Stimulated activated CD4-positive, alpha-beta T cell treated with anti-CD3 and anti-CD28 coated beads, TNF-alpha, amount 100 ng/mL, for 4 hours (primary cell): ENCODE measurements around the gene LMNTD2.

Source experiments
- DNase-seq, 3 experiments: peaks; one replicate each; pipeline ENCODE4 v3.0.0-alpha.2; 2020; ENCODE audit warnings: low read depth in 3 of 3

The LMNTD2 gene

DNA sequence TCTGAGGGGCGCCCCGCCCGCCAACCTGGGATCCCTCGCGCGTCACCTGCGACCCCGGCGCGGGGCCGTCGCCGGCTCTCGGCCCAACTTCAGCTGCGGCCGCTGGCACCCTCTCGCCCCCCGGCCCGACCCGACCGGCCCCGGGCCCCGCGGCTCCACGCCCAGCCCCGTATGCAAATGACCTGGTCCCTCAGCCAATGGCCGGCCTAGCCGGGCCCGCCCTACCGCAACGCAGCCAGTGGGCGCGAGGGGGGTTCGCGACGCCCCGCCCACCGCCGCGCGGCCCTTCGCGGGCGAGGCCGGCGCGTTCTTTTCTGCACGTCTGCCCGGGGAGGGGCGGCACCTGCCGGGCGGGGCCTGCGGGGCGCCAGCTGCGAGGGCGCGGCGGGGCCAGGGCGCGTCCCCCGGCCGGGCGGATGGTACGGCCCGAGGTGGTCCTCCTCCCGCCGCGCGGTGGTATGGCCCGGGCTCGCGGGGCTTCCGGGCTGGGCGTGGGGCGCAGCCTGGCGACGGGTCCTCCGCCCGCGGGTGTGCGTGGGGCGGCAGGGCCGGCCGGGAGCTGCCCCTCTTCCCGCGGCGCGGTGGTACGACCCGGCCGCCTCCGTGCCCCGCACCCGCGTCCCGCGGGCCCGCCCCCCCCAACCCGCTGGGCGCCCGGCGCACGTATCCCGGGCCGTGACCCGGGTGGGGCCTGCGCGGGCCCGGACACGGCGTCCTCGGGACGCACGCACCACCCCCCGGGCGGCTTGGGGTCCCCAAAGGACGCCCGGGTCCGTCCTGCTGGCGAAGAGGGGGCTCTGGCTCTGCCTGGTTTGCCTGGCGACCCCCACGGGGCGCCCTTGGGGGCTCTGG is 8.0 kb upstream of the LMNTD2 start:
- DNase-seq, result peak; percentile 82 to 83 (median 83)

DNA sequence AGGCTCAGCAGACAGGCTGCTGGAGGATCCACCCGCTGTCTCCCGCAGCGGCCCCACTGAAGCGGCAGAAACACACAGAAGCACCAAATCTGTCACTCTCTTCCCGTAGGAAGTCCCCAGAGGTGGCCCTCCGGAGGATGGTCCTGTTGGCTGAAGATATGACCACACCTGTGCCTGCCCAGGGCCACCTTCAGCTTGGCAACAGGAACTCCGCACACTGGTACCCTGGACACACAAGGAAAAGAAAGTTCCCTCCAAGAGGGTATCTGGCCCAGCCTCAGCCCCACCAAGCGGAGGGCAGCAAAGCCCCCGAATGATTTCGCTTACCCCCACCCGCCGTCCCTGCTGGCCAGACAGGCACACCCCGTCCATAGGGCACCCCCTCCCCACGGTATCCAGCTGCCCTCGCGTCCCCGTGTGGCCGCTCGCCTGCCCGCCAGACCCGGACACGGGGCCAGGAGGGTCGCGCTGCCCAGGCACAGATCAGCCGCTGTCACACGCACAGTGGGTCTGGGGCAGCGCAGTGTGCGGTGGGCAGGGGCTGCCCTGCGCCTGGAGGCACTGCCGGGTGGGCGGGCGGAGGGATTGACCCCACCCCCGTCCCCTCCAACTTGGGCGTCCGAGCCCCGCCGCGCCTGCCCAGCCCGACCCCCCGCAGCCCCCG is 7.2 kb upstream of the LMNTD2 start:
- no peak for DNase-seq

DNA sequence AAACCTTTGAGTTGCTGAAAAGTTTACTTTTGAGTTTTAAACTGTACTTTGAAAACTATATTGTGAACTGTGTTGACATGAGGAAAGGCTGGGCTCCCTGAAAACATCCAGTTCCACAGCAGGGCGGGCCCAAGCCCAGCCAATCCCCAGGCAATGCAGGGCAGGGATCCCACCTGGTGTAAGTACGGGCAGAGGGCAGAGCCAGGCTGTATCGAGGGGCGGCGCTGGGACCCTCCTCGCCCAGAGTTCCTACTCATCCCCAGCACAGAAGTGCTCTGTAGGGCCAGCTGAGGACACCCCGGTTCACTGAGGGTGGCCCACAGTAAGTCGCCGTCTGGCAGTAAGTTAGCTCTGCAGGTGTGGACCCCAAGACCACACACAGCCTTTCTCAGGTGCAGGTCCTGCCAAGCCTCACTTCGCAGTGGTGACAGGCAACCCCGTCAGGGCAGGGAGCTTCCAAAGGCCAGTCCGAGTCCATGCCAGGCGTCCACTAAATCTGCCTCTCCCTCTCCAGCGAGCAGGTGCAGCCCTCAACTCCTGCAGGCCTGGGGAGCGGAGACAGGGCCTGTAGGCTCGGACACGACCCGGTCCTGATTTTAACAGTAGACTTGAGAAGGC is 6.6 kb upstream of the LMNTD2 start:
- DNase-seq, result no peak

DNA sequence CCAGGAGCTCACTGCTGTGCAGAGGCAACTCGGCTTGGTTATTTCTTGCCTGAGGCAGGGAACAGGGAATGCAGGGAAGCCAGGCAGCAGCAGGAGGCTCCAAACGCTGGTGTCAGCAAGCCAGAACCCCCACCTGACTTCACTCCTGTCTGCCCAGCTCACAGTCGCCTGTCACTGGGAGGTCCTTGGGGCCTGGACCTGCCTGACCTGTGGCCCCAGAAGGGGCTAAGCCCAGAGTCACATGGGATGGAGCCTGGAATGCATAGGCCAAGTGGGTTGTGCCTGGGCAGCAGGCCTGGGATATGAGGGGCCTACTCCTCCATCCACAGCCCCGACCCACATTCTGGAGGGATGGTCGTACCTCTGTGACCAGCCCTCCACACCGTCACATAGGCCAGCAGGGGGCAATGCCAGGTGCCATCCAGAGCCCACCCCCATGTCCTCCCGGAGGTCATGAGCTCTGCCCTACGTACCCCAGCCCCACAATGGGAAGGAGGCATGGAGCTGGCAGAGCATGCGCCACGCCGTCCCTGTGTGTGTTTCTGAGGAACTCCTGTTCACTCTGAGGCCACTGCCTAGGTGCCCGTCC is 5.5 kb upstream of the LMNTD2 start:
- no peak for DNase-seq

DNA sequence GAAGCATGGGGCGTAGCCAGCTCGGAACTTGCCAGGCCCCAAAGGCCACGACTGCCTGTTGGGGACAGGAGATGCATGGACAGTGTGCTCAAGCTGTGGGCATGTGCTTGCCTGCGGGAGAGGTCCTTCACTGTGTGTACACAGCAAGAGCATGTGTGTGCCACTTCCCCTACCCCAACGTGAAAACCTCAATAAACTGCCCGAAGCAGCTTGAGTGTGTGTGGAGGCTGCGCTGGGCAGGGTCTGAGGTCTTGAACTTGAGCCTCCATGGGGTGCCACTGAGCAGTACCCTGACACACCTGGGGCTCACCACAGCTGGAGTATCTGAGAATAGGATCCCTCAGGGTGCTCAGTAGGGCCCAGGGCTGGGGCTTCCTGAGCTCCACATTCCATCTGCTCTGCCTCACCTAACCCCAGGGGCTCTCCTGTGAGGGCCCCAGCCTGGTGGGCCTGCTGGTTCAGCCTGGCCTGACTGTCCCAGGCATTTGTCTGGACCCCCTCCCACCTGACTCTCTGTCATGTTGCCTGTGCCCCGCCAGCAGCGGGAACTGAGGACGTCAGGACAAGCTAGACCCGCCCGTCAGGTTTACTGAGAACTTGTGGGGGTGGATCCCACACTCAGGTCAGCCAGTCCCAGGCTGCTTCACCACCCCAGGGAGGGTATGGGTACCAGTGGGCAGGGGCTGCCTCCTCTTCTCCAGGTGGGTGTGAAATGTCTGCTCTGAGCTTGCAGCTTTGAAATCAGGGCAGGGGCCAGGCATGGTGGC is 3.5 kb upstream of the LMNTD2 start:
- no peak for DNase-seq

DNA sequence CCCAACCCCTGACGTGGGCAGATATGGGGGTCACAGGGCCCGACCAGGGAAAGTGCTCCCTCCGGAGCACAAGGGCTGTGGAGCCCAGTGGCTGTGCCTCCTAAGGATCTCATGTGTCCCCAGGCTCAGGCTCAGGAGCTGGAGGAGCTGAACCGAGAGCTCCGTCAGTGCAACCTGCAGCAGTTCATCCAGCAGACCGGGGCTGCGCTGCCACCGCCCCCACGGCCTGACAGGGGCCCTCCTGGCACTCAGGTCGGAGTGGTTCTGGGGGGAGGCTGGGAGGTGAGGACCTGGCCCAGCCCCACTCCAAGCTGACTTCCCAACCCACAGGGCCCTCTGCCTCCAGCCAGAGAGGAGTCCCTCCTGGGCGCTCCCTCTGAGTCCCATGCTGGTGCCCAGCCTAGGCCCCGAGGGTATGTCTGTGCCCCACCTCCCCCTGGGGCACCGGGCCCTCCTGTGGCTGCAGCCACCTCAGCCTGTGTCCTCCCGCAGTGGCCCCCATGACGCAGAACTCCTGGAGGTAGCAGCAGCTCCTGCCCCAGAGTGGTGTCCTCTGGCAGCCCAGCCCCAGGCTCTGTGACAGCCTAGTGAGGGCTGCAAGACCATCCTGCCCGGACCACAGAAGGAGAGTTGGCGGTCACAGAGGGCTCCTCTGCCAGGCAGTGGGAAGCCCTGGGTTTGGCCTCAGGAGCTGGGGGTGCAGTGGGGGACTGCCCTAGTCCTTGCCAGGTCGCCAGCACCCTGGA is 2.7 kb upstream of the LMNTD2 start:
- no peak for DNase-seq

DNA sequence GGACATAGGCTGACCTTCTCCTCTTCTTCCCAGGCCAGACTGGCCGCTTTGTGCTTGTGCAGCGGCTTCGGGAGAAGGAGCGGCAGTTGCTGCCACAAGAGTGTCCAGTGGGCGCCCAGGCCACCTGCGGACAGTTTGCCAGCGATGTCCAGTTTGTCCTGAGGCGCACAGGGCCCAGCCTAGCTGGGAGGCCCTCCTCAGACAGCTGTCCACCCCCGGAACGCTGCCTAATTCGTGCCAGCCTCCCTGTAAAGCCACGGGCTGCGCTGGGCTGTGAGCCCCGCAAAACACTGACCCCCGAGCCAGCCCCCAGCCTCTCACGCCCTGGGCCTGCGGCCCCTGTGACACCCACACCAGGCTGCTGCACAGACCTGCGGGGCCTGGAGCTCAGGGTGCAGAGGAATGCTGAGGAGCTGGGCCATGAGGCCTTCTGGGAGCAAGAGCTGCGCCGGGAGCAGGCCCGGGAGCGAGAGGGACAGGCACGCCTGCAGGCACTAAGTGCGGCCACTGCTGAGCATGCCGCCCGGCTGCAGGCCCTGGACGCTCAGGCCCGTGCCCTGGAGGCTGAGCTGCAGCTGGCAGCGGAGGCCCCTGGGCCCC is 1.6 kb upstream of the LMNTD2 start:
- no peak for DNase-seq

DNA sequence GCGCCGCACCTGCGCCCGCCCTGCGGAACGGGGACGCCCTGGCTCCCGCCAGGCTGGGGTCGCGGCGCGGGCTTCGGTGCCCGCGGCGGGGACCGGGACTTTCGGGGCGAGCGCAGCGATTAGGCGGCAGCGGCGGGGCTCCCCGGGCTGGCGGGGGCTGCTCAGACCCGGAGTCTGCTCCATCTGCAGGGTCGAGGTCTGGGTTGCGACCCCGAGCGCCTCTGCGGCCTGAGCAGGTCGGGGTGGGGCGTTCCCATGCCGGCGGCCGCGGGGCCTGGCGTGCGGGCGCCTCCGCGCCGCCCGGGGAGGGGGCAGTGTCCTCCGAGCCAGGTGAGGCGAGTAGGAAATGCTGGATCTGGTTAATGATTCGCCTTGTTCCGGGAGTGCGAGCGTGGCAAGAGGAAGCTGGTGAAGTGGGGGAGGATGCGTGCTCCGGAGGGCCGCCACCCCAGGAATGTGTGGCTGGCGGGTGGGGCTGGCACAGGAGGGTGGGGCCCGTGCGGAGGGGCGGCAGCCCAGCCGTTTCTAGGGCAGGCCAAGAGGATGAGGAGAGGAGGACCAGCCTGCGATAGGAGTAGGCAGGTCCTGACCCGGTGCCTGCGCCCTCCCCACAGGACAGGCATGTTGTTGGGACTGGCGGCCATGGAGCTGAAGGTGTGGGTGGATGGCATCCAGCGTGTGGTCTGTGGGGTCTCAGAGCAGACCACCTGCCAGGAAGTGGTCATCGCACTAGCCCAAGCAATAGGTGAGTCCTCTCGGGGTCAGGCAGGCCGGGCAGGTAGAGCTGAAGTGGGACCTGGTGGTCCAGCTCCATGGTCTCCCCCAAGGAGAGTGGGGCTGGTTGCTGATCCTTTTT is 838 bp upstream of the LMNTD2 start:
- DNase-seq, result no peak

DNA sequence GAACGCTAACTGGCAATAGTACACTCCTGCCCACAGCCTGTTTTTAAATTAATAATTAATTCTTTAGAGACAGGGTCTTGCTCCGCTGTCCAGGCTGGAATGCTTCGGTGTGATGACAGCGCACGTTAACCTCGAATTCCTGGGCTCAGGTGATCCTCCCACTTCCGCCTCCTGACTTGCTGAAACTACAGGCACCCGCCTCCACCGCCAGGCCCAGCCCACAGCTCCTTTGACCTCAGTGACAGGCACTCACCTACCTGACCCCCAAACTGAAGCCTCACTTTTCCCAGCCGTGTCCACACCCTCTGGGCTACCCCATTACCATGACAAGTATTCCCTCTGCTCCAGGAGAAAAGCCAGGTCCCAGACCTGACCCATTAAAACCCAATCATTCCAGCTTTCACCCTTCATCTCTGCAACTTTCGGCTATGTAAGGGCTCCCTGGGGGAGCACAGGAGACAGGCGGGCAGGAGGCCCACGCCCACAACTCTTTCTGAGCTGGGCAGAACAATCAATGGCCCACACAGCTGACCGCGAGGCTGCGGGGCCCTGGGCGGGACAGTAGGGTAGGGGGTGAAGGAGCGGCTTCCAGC is 730 bp downstream of the LMNTD2 start:
- no peak for DNase-seq

DNA sequence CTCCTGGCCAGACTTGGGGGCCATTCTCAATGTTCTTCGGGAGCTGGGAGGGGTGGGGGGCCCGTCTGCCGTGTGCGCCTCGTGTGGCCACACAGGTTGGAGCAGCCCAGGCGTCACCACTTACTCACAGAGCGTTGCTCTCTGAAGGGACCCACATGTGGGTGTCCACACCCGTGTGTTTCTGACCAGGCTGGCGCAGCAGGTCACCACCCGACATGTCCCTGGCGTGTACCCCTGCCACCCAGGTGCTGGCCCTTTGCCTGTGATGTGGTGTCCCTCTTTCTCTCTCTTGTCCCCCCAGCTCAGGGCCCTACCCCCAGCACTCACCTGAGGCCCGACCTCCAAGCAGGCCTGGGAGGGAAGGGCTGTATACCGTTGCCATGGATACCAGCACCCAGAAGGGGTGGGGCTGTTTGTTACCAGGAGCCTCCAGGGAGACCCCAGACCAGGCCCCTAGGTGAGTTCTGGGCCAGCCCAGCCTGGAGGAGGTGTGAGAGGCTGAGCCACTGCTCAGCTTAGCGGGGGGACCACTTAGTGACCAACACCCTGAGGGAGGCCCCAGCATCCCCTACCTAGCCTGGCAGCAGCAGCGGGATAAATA is 1.4 kb downstream of the LMNTD2 start:
- no peak for DNase-seq

DNA sequence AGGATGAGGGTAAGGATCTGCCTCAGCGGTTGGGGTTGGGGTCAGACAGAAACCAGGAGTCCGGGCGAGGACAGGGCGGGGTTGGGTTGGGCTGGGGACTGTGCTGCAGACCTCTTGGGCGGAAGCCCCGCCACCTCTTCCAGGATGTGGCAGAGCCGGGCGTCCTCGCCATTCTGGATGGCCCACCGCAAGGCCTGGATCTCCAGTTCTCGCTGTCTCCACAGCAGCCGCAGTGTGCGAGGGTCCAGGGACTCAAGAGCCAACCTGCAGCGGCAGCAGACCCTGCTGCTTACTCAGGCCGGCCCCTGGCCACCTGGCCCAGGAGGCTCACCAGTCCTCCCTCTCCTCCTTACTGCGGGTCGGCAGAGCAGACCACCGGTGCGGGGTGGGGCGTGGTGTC is 2.0 kb downstream of the LMNTD2 start:
- no peak for DNase-seq

DNA sequence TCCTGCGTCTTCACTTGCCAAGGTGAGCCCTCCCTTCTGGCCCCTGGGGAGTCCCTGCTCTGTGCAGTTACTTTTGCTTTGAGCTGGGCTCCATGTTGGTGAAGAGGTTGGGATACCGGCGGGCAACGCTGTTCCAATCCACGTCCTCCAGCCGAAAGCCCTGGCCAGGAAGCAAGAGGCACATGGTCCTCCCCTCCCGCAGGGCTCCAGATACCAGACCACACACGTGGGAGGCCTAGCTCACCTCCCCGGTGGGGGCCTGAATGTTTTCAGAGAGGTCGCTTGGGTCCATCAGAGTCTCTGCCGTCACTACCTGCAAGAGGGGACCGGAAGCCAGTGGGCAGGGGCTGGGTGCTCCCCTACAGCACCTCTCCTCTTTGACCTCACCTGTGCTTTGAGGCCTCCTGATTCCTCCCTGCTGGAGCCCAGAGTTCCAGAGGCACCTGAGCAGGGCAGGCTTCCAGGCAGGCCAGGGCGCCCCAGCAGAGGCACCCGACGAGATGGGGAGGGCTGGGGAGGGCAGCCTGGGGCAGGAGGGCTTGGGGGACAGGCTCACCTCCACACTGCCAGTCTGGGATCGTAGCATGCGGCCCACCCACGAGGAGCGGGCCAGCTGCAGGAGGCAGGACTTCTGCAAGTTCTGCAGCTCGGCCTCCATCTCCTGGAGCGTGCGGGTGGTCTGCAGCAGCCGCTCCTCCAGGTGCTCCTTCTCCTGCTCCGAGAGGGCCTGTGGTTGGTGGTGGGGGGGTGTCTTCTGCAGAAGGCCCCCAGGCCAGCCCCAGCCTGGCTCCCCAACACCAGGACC is 3.0 kb downstream of the LMNTD2 start:
- no peak for DNase-seq

DNA sequence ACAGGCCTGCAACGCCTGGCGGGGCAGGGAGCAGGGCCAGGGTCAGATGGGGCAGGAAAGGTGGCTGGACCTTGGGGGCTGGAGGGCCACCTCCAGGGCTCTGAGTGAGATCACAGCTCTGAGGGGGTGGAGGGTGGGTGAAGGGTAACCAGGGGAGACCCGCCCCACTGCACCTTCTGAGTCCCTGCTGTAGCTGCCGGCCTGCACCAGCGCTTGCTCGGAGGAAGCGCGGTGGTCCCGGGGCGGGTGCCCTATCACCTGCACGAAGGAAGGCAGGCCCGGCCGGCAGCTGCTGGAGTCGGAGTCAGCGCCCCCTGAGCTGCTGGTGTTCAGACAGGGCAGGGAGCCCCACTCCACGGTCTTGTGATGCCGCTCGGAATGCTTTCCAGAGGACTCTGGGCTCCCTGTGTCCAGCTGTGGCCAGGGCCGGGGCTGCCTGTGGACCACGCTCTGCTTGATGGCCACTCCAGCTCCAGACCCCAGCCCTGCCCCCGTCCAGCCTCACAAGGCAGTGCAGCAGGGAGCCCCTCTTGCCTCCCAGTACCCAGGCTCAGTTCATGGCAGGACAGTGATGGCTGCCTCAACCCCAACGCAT is 3.8 kb downstream of the LMNTD2 start:
- no peak for DNase-seq

DNA sequence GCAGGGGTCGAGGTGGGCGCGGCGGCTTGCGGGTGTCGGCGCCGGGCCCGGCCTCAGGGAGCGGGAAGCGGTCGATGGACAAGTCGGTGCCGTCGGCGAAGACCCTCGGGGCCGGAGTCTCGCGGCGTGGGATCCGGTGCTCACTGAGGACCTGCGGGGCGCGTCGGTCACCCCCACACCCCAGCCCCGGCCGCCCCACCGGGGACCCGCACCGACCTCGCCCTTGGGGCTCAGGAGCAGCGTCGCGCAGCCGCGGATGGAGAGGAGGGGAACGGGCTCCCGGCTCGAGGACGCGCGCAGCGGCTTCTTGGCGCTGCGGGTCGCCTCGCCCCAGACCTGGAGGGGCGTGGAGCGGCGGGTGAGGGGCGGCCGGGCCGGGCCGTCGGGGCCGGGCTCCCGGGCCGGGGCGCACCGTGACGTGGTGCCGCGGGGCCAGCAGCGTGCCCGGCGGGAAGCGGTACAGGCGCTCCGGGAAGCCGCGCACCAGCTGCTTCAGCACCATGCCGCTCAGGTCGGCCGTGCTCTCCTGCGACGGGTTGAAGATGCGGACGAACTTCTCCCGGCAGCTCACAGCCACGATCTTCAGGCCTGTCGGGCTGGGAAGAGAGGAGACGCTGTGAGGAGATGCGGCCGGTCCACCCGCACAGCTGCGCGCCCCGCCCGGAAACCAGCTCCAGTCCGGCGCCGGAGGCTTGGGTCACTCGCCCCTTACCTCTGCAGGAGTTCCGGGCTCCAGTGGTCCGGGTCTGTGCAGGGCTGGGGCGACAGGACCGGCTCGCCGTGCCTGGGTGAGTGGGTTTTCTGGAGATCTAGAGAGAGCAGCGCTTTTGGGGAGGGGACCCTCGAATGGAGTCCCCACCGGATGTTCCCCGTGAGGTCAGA is 4.5 kb downstream of the LMNTD2 start:
- no peak for DNase-seq

DNA sequence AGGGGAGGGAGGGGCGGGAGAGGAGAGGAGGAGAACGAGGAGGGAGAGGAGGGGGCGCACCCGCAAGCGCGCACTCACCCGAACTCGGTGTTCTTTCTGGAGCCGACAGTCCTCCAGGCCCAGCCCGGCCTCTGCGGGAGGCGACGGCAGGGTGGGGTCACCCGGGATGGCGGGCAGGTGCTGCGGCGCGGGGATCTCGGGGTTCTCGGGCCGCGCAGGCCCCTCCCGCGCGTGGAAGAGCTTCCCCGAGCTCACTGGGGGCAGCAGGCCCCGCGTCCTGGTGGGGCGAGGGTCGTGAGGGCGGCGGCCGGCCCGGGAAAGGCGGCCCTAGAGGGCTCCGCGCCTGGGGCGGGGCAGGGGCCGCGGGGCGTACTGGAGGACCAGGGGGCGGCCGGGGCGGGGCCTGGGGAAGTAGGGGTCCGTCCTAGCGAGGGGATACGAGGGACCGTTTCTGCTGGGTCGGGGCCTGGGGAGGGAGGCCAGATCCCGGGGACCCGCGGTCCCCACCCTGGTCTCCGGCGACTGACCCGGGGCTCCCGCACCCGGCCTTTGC is 5.2 kb downstream of the LMNTD2 start:
- DNase-seq, result no peak
